Caco-2 (cell line): ENCODE measurements around the gene SIL1. TPM values are rescaled to one million over a fixed set of nuclear protein-coding genes. Genes with fewer than 3 reads are reported as not detected.

Experiments used
- BruUV-seq: library from RNA; stranded (reverse); fragments of 400-500 nt; replicated peaks from 2 replicates; lab custom pipeline; 2021; lab: Mats Ljungman, UMichigan
- CTCF ChIA-PET: fragments of 300-600 bp; sonication (Branson Sonifier 250); formaldehyde crosslinking; loops from one replicate; lab custom pipeline; 2022; ENCODE audit warnings: antibody characterized with exemption; lab: Charles Lee
- POLR2A ChIA-PET: fragments of 300-600 bp; sonication (Branson Sonifier 250); formaldehyde crosslinking; loops from one replicate; lab custom pipeline; 2022; ENCODE audit warnings: antibody characterized with exemption; lab: Charles Lee
- DNase-seq, 2 experiments: peaks; one replicate each; pipeline versions ENCODE4 v3.0.0 to v3.0.0-alpha.2; 2020 to 2022
- H3K27me3 ChIP-seq: replicated peaks from 2 replicates; pipeline ENCODE4 v1.6.0; 2011; ENCODE audit warnings: low read length; ENCODE audit not compliant: control insufficient read depth, insufficient read depth
- H3K36me3 ChIP-seq: 2 replicates; pipeline ENCODE4 v1.5.1; 2011; ENCODE audit warnings: low read length; ENCODE audit not compliant: control insufficient read depth, insufficient read depth
- H3K4me1 ChIP-seq: fragments of 250-450 bp; sonication (Bioruptor Pico); 2 replicates; pipeline ENCODE4 v1.5.1; 2020; ENCODE audit warnings: mild to moderate bottlenecking
- H3K4me3 ChIP-seq: 2 replicates; pipeline ENCODE4 v1.5.1; 2011; ENCODE audit warnings: low read depth, mild to moderate bottlenecking, control low read depth, low read length
- H3K9me3 ChIP-seq: fragments of 250-450 bp; sonication (Bioruptor Pico); 2 replicates; pipeline ENCODE4 v1.5.1; 2020; ENCODE audit warnings: mild to moderate bottlenecking, moderate library complexity
- H3K27ac Mint-ChIP-seq: one replicate; pipeline ENCODE4 v1.8.0; 2022; ENCODE audit warnings: mixed read lengths; ENCODE audit not compliant: unreplicated experiment
- H3K27me3 Mint-ChIP-seq: one replicate; pipeline ENCODE4 v1.8.0; 2022; ENCODE audit warnings: mixed read lengths; ENCODE audit not compliant: insufficient read depth, unreplicated experiment
- H3K36me3 Mint-ChIP-seq: one replicate; pipeline ENCODE4 v1.8.0; 2022; ENCODE audit warnings: mild to moderate bottlenecking, mixed read lengths; ENCODE audit not compliant: insufficient read depth, unreplicated experiment
- H3K4me1 Mint-ChIP-seq: one replicate; pipeline ENCODE4 v1.8.0; 2022; ENCODE audit warnings: low read depth, mixed read lengths; ENCODE audit not compliant: unreplicated experiment
- H3K4me3 Mint-ChIP-seq: one replicate; pipeline ENCODE4 v1.8.0; 2022; ENCODE audit warnings: mild to moderate bottlenecking, moderate library complexity, mixed read lengths; ENCODE audit not compliant: unreplicated experiment
- H3K9me3 Mint-ChIP-seq: one replicate; pipeline ENCODE4 v1.8.0; 2022; ENCODE audit warnings: mixed read lengths; ENCODE audit not compliant: unreplicated experiment
- CTCF ChIP-seq, 2 experiments: fragments of 200-600 bp in 1 of 2; IDR thresholded peaks; 1 replicate in 1 of 2; 2 replicates in 1 of 2; pipeline versions ENCODE4 v1.5.1 to v1.8.0; 2011 to 2022; ENCODE audit warnings: antibody characterized with exemption in 1 of 2, control low read depth in 1 of 2, inconsistent platforms in 1 of 2, low read depth in 1 of 2, low read length in 1 of 2, mild to moderate bottlenecking in 1 of 2, moderate library complexity in 1 of 2; ENCODE audit not compliant: insufficient read depth in 1 of 2, severe bottlenecking in 1 of 2, unreplicated experiment in 1 of 2
- intact Hi-C: fragments of 100-400 bp; cut with micrococcal nuclease; formaldehyde crosslinking; loops from one replicate; pipeline ENCODE4 v1.10.0; 2022; ENCODE audit not compliant: unreplicated experiment
- total RNA-seq: library from RNA; stranded (reverse); gene quantifications from 2 replicates; pipeline ENCODE4 v1.2.3, GENCODE V29; 2022

SIL1 gene
- total RNA-seq, 1 experiment from 2014 or later: 29.7 TPM

GRCh38 chr5:139079991-139080610 is 118.1 kb downstream of the SIL1 start:
- no peaks in the 10 kb centered on the region for H3K27me3 ChIP-seq
- no peaks in the 10 kb centered on the region for H3K36me3 ChIP-seq
- H3K27me3 Mint-ChIP-seq: no peaks in the 10 kb centered on the region
- H3K4me3 ChIP-seq: no peak overlapping the region
- BruUV-seq: no TSS peak
- no peak for DNase-seq
- intact Hi-C loops: loop anchor here (5.0 kb wide), 1 partner anchor 182 kb away; no protein-coding TSS in a partner anchor
- no peaks in the 10 kb centered on the region for H3K36me3 Mint-ChIP-seq
- H3K9me3 Mint-ChIP-seq: peaks cover 6% of the 10 kb centered on the region
- H3K4me1 ChIP-seq: peaks cover 15% of the 10 kb centered on the region
- ChIA-PET POLR2A (no interaction called here), CTCF (interaction anchor here (1.3 kb wide), 1 partner anchor 12 kb away, joined by 3 read pairs; no protein-coding TSS in a partner anchor)
- no peak overlapping the region for H3K27ac Mint-ChIP-seq
- TF ChIP-seq CTCF (IDR thresholded peaks at IDR 0.05; ENCODE audit: insufficient read depth in 1 of 2, low read depth in 1 of 2, low read length in 1 of 2, severe bottlenecking in 1 of 2, unreplicated experiment in 1 of 2): no peak
- no peak overlapping the region for H3K4me3 Mint-ChIP-seq
- peaks cover 11% of the 10 kb centered on the region for H3K4me1 Mint-ChIP-seq
- H3K9me3 ChIP-seq: no peaks in the 10 kb centered on the region

GRCh38 chr5:139079225-139079990 is 118.8 kb downstream of the SIL1 start:
- no peaks in the 10 kb centered on the region for H3K36me3 Mint-ChIP-seq
- H3K27me3 Mint-ChIP-seq: no peaks in the 10 kb centered on the region
- peaks cover 11% of the 10 kb centered on the region for H3K4me1 Mint-ChIP-seq
- ChIA-PET CTCF (no interaction called here), POLR2A (no interaction called here)
- Histone ChIP-seq H3K4me1 (peaks cover 15% of the 10 kb centered on the region), H3K9me3 (no peaks in the 10 kb centered on the region), H3K27me3 (no peaks in the 10 kb centered on the region), H3K4me3 (no peak overlapping the region), H3K36me3 (no peaks in the 10 kb centered on the region)
- BruUV-seq: no TSS peak
- no peaks in the 10 kb centered on the region for H3K9me3 Mint-ChIP-seq
- no peak for TF ChIP-seq CTCF (IDR thresholded peaks at IDR 0.05; ENCODE audit: insufficient read depth in 1 of 2, low read depth in 1 of 2, low read length in 1 of 2, severe bottlenecking in 1 of 2, unreplicated experiment in 1 of 2)
- no peak overlapping the region for H3K27ac Mint-ChIP-seq
- no peak overlapping the region for H3K4me3 Mint-ChIP-seq
- no peak for DNase-seq
- intact Hi-C loops: loop anchor here (5.0 kb wide), 1 partner anchor 183 kb away; no protein-coding TSS in a partner anchor

GRCh38 chr5:139078345-139078744 is 119.8 kb downstream of the SIL1 start:
- no peak overlapping the region for H3K4me3 ChIP-seq
- no TSS peak for BruUV-seq
- no peaks in the 10 kb centered on the region for H3K9me3 ChIP-seq
- intact Hi-C loops: loop anchor here (5.0 kb wide), 1 partner anchor 184 kb away; no protein-coding TSS in a partner anchor
- no peaks in the 10 kb centered on the region for H3K9me3 Mint-ChIP-seq
- POLR2A ChIA-PET: interaction anchor here (0.5 kb wide), 1 partner anchor 150 kb away, joined by 5 read pairs; no protein-coding TSS in a partner anchor
- H3K36me3 ChIP-seq: no peaks in the 10 kb centered on the region
- no peak for DNase-seq
- no peaks in the 10 kb centered on the region for H3K36me3 Mint-ChIP-seq
- CTCF ChIA-PET: no interaction called here
- peaks cover 11% of the 10 kb centered on the region for H3K4me1 Mint-ChIP-seq
- no peak overlapping the region for H3K4me3 Mint-ChIP-seq
- H3K27ac Mint-ChIP-seq: no peak overlapping the region
- H3K27me3 Mint-ChIP-seq: no peaks in the 10 kb centered on the region
- peaks cover 15% of the 10 kb centered on the region for H3K4me1 ChIP-seq
- TF ChIP-seq CTCF (IDR thresholded peaks at IDR 0.05; ENCODE audit: insufficient read depth in 1 of 2, low read depth in 1 of 2, low read length in 1 of 2, severe bottlenecking in 1 of 2, unreplicated experiment in 1 of 2): no peak
- no peaks in the 10 kb centered on the region for H3K27me3 ChIP-seq
